Body of pancreas (tissue), 4 donors: ENCODE results near the gene LRCH2. TPM values are rescaled to one million over a fixed set of nuclear protein-coding genes. Genes with fewer than 3 reads are reported as not detected.

ENCODE experiments used
- ATAC-seq: fragments of 150-250 bp; one replicate; pipeline ENCODE4 v1.9.1; 2016
- DNase-seq, 4 donors: peaks; one replicate each; pipeline ENCODE4 v3.0.0-alpha.2; 2019
- H3K27ac ChIP-seq, 4 donors: fragments of 200-600 bp; sonication (generic); 1 replicate in 3 of 4; 2 replicates in 1 of 4; pipeline versions ENCODE4 v1.5.1 to v1.6.1; 2016 to 2019; ENCODE audit warnings: mild to moderate bottlenecking in 1 of 4, mixed read lengths in 1 of 4, moderate library complexity in 1 of 4
- H3K27me3 ChIP-seq, 2 donors: fragments of 200-600 bp; sonication (generic); one replicate each; pipeline ENCODE4 v1.6.0; 2016; ENCODE audit warnings: mild to moderate bottlenecking in 1 of 2
- H3K36me3 ChIP-seq, 2 donors: fragments of 200-600 bp; sonication (generic); replicated peaks in 1 of 2; 2 replicates each; pipeline ENCODE4 v1.5.1; 2016; ENCODE audit warnings: low read depth in 2 of 2; ENCODE audit not compliant: insufficient read depth in 1 of 2
- H3K4me1 ChIP-seq: fragments of 200-600 bp; sonication (generic); one replicate; pipeline ENCODE4 v1.6.0; 2016
- H3K4me3 ChIP-seq, 2 donors: fragments of 200-600 bp; sonication (generic); 1 replicate in 1 of 2; 2 replicates in 1 of 2; pipeline ENCODE4 v1.5.1; 2016 to 2019
- H3K9me3 ChIP-seq, 3 donors: fragments of 200-600 bp; sonication (generic); 1 replicate in 2 of 3; 2 replicates in 1 of 3; pipeline ENCODE4 v1.5.1; 2016
- CTCF ChIP-seq, 7 experiments: fragments of 450-650 bp in 4 of 7; fragments of 200-600 bp in 3 of 7; sonication (generic) in 3 of 7; IDR thresholded peaks; one replicate each; pipeline ENCODE4 v1.5.1; 2016 to 2019; ENCODE audit warnings: antibody characterized with exemption in 7 of 7
- POLR2A ChIP-seq, 3 donors: fragments of 450-650 bp; IDR thresholded peaks; one replicate each; pipeline ENCODE4 v1.6.1; 2016; ENCODE audit warnings: antibody characterized with exemption in 3 of 3, mild to moderate bottlenecking in 2 of 3
- WGBS, 2 donors: methylation state at CpG; one replicate each; pipeline ENCODE4 v1.1.5; 2017; 5-methylcytosine and 5-hydroxymethylcytosine counted together
- intact Hi-C: fragments of 100-400 bp; cut with DNase I; formaldehyde crosslinking; loops from one replicate; pipeline ENCODE4 v1.15.1; 2023
- total RNA-seq, 2 donors: library from RNA; depleted of rRNA; stranded (reverse); fragments of >200 nt; gene quantifications; one replicate each; pipeline ENCODE4 v1.1.0, GENCODE V29; 2016

Gene LRCH2
- total RNA-seq, 2 donors from 2014 or later, result 0.33 to 1.3 TPM

DNA sequence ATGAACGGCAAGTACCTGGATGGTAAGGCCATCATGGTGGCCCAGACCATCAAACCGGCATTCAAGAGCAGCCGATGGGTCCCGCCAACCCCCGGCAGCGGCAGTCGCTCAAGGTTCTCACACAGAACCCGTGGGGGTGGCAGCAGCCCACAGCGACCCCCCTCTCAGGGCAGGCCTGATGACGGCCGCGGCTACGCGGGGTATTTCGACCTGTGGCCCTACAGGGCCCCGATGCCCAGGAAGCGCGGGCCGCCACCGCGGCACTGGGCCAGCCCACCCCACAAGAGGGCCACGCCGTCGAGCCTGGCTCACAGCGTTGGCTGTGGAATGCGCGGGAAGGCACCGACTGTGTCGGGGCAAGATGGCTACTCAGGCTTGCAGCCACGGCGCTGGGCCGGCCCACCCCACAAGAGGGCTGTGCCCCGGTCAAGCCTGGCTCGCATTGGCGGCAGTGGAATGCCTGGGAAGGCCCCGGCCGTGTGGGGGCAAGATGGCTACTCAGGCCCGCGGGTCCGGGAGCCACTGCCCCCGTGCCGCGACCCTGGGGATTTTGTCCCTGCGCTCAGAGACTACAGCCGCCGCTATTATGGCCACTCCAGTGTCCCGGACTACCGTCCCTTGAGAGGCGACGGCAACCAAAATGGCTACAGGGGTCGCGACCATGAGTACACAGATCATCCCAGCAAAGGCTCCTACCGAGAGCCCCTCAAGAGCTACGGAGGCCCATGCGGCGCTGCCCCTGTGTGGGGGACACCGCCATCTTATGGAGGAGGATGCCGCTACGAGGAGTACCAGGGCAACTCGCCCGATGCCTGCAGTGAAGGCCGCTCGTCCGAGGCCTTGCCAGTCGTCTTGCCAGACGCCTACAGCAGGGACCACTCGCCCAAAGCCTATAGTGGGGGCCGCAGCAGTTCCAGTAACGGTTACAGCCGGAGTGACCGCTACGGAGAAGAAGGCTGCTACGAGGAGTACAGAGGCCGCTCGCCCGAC is 44.0 kb downstream of the LRCH2 start:
- WGBS, 2 donors, result 83% methylated on average over 15 of the region's 76 CpGs; no CpG with 5 or more reads in 1 of the 2 donors
- TF ChIP-seq CTCF (IDR thresholded peaks at IDR 0.05), result no peak
- no peak for TF ChIP-seq POLR2A (IDR thresholded peaks at IDR 0.05)
- H3K9me3 ChIP-seq, result no peaks in the 10 kb centered on the region
- H3K27me3 ChIP-seq, result no peaks in the 10 kb centered on the region
- no peak overlapping the region for H3K27ac ChIP-seq
- H3K4me3 ChIP-seq, result no peak overlapping the region
- DNase-seq (no peak), ATAC-seq (no peak)
- intact Hi-C loops, result no loop called here
- H3K4me1 ChIP-seq, result no peaks in the 10 kb centered on the region
- no peaks in the 10 kb centered on the region for H3K36me3 ChIP-seq

GRCh38 chrX:115189110-115189509 is 44.8 kb downstream of the LRCH2 start, which contains the start of gene RBMXL3:
Gene RBMXL3 (plus strand): TSS chrX:115189410. CDS start chrX:115189442, 32 bp downstream.
- ATAC-seq, result no peak
- no peaks in the 10 kb centered on the region for H3K9me3 ChIP-seq
- intact Hi-C loops, result no loop called here
- TF ChIP-seq CTCF (IDR thresholded peaks at IDR 0.05), result no peak
- no peak for TF ChIP-seq POLR2A (IDR thresholded peaks at IDR 0.05)
- H3K4me3 ChIP-seq, result no peak within 1 kb of the TSS
- H3K4me1 ChIP-seq, result no peaks in the 10 kb centered on the region
- no peaks in the 10 kb centered on the region for H3K36me3 ChIP-seq
- H3K27me3 ChIP-seq, result no peaks in the 10 kb centered on the region
- WGBS, 2 donors, result 92 to 96% methylated on average over 13 to 14 of the region's 16 CpGs
- no peak for DNase-seq
- no peak within 1 kb of the TSS for H3K27ac ChIP-seq

DNA sequence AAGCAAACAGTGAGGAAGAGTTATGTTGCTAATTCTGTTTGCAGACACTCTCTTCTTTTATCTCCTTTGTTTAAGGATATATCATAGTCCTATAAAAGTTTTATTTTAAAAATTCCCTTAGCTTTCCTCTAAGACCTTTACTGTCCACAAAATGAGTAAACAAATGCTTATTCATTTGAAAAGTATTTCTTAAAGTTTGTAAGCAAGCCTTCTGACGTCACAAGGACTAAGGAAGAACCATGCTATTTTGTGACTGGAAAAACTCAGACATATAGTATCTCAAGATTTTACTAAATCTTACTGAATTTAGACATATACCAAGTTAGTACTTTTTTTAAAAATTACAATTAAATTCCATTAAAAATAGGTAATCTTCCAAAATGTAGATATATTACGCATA is 49.9 kb downstream of the LRCH2 start:
- TF ChIP-seq POLR2A (IDR thresholded peaks at IDR 0.05), result no peak
- TF ChIP-seq CTCF (IDR thresholded peaks at IDR 0.05), result no peak
- no peaks in the 10 kb centered on the region for H3K9me3 ChIP-seq
- intact Hi-C loops, result no loop called here
- DNase-seq (no peak), ATAC-seq (no peak)
- no peaks in the 10 kb centered on the region for H3K27me3 ChIP-seq
- no peak overlapping the region for H3K4me3 ChIP-seq
- 62 to 68% methylated on average over 2 of the region's 2 CpGs for WGBS, 2 donors
- H3K36me3 ChIP-seq, result no peaks in the 10 kb centered on the region
- H3K27ac ChIP-seq, result no peak overlapping the region
- no peaks in the 10 kb centered on the region for H3K4me1 ChIP-seq

DNA sequence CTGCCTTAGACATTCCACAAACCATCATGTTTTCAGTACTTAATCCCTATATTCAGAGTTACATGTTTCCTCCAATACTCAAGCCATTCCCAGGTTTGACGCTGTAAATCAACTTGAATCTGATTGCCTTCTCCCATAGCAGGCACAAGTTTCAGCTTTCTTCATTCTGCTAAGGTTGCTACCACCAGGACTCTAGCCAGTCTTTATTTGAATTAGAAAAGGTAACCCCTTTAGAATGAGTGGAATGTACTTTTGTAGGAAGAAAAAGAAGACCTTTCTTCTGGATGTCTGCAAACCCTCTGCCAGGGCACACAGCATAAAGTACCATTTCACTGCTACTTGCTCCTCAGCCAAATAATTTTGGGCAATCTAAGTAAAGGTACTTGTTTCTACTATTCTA is 55.4 kb downstream of the LRCH2 start:
- Histone ChIP-seq H3K9me3 (no peaks in the 10 kb centered on the region), H3K27ac (no peak overlapping the region), H3K4me3 (no peak overlapping the region), H3K27me3 (no peaks in the 10 kb centered on the region), H3K4me1 (no peaks in the 10 kb centered on the region), H3K36me3 (no peaks in the 10 kb centered on the region)
- ATAC-seq (no peak), DNase-seq (no peak)
- TF ChIP-seq CTCF (IDR thresholded peaks at IDR 0.05) (no peak), POLR2A (IDR thresholded peaks at IDR 0.05) (no peak)
- intact Hi-C loops, result no loop called here
- WGBS, 2 donors, result 57 to 60% methylated on average over 1 of the region's 1 CpG
